ENCODE results near the gene SLC37A2.

DNA sequence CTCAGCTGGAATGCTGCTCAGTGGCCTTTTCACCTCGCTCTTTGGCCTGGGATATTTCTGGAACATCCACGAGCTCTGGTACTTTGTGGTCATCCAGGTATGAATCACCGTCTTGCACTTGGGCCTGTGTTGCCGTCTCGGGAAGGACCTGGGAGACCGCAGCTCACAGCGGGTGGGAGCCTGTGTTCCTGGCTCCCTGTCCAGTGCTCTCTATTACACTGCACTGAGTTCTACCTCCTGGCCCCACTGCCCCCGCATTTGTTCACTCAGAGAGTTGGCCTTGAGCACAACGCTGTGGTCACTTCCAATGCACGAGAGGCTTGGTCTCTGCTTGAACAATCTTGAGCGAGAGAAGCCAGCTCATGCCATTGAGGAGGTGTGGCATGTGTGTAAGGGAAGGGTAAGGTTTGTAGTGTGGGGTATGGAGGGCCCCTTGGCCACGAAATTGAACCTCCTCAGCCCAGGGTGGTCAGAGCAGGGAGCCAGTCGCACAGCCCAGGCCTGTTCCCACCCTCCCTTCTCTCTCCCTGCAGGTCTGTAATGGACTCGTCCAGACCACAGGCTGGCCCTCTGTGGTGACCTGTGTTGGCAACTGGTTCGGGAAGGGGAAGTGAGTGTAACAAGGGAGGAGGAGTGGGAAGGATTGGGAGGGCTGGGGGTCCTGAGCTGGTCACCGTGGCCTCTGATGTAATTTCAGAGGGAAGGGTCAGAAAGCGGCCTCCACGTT lies 16.2 kb downstream of the SLC37A2 start:
- TF ChIP-seq, protein P1, sequence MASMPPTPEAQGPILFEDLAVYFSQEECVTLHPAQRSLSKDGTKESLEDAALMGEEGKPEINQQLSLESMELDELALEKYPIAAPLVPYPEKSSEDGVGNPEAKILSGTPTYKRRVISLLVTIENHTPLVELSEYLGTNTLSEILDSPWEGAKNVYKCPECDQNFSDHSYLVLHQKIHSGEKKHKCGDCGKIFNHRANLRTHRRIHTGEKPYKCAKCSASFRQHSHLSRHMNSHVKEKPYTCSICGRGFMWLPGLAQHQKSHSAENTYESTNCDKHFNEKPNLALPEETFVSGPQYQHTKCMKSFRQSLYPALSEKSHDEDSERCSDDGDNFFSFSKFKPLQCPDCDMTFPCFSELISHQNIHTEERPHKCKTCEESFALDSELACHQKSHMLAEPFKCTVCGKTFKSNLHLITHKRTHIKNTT (CRISPR knock-in tag; IDR thresholded peaks at IDR 0.05) = no peak
- TF ChIP-seq, protein P2, sequence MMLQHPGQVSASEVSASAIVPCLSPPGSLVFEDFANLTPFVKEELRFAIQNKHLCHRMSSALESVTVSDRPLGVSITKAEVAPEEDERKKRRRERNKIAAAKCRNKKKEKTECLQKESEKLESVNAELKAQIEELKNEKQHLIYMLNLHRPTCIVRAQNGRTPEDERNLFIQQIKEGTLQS (CRISPR knock-in tag; IDR thresholded peaks at IDR 0.05) = no peak
- TF ChIP-seq ZSCAN9 (CRISPR knock-in tag; IDR thresholded peaks at IDR 0.05; ENCODE audit: borderline replicate concordance) = no peak
- no peak for TF ChIP-seq KDM5A (IDR thresholded peaks at IDR 0.05; ENCODE audit: borderline replicate concordance, low read length)
